Kasumi-1 (cell line): Measurements from ENCODE around the gene EHMT1.

Experiments used
- DNase-seq, 2 experiments: peaks; one replicate each; lab custom pipeline; 2025; lab: John Stamatoyannopoulos, UW

EHMT1 gene

DNA sequence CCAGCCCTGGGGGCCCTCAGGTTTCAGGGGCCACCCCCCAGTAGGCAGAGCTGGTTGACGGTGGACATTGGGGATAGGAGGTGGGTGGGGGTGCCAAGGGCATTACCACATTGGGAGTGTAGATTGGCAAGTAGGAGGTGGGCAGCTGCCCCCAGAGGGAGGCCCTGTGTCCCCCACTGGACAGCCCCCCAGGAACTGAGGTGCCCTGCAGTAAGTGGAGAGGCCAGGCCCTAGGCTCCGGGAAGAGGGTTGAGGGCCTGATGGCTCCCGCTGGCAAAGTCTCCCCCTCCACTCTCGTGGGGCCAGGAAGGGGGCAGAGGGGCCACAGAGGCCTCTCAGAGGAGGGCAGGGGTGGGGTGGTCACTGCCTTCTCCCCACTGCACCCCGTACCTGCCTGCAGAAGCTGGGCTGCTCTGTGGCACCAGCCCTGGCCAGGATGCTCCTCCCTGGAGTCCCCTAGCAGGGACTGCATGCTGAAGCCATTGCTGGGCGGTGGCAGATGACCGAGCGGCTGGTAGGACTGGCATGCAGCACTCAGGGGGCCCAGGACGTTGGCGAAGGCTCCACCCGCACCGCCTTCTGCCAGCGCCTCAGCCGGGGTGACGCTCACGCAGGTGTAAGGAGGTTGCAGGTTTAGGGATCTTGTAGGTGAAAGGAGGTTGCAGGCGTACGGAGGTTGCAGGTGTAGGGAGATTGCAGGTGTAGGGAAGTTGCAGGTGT is 169.1 kb downstream of the EHMT1 start:
- no peak for DNase-seq

DNA sequence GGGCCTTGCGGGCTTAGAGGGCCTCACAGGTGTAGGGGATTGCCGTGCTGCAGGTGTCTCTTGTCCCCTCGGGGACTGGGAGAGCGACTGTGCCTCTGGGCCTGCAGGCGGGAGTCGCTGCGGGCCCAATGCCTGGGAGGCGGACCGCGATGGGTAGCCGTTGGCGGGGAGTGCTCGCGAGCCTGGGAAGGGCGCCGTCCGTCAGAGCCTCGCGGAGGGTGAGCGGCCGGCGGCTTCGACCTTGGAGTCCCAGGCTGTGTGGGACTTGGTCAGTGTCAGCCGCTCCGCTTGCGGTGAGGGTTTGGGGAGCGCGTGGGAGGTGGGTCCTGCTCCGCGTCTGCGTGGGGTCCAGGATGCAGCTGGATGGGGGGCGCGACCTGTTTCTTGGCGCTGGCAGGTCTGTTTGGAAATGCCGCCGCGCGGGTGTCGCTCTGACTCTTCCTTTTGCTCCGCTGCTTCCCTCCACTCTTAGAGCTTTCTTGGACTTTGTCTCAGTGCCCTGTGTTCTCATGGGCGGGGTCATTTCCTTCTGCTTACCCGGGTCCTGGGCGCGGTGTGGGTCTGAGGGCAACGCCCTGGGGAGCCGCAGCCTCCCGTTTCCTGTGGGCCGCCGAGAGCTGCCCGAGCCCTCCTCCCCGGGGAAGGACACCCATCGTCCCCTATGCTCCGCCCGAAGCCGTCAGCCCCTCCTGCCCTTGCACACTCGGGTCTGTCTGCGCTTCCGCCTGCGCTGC is 169.9 kb downstream of the EHMT1 start:
- no peak for DNase-seq

DNA sequence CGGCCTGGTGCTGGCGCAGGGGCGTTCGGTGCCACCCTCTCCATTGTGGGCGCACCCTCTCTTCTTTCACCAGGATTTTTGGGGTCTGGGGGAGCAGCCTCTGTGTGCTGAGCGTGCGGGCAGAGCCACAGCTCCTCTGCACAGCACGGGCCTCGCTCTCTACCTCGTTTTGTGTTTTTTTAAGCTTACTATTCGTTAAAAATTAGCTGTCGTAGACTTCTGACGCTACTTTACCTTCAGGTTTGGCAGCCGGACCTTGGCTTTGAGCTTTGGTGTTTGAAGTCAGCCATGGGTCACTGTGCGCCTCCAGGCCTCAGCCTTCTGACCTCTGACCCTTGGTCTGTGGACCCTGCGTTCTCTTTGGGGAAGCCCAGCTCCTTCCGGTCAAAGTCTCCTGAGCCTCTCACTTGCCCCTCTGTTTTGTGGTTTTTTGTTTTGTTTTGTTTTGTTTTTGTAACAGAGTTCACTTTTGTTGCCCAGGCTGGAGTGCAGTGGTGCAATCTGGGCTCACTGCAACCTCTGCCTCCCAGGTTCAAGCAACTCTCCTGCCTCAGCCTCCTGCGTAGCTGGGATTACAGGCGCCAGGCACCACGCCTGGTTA is 170.6 kb downstream of the EHMT1 start:
- DNase-seq, result no peak

DNA sequence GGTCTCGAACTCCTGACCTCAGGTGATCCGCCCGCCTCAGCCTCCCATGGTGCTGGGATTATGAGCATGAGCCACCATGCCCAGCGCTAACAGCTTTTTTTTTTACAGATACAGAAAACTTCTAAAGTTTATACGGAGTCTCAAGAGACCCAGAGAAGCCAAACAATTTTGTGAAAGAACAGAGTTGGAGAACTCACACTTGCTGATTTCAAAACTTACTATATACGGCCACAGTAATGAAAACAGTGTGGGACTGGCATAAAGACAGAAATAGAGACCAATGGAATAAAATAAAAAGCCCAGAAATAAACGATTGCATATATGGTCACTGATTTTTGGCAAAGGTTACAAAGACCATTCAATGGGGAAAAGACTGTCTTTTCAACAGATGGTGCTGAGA is 173.1 kb downstream of the EHMT1 start:
- no peak for DNase-seq

DNA sequence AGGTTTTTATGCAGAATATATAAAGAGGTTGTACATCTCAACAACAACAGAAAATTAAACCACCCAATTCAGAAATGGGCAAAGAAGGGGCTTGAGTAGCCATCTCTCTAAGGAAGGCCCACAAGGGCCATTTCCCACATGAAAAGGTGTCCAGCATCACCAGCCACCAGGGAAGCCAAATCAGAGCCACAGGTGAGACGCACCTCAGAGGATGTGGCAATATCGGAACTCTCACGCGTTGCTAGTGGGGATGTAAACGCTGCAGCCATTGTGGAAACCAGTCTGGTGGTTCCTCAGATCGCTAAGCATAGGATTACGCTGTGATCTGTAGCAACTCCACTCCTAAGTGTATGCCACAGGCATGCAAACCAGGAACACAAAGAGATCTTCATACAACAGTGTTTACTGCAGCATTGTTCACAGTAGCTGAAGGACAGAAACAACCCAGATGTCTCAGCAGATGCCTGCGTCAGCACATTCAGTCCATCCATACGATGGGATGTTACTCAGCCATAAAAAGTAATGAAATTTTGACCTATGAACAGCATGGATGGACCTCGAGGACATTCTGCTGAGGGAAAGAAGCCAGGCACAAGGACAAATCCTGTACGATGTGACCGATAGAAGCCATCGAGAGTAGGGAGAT is 174.5 kb downstream of the EHMT1 start:
- no peak for DNase-seq

DNA sequence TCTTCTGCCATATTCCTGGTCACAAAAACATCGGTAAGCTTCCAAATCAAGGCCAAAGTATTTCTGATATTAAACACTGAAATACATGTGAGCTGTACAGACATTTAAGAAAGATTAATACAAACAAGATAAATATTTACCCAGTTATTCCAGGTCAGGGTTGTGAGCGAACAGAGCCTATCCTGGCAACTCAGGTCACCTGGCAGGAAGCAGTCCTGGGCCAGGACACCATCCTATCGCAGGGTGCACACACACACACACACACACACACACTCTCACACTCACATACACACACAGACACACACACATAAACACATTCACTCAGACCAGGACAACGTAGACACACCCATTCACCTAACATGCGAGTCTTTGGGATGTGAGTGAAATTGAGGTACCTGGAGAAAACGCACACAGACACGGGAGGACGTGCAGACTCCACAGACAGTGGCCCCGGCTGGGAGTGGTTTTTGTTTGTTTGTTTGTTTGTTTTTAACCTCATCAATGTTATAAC is 176.4 kb downstream of the EHMT1 start:
- DNase-seq, result no peak

DNA sequence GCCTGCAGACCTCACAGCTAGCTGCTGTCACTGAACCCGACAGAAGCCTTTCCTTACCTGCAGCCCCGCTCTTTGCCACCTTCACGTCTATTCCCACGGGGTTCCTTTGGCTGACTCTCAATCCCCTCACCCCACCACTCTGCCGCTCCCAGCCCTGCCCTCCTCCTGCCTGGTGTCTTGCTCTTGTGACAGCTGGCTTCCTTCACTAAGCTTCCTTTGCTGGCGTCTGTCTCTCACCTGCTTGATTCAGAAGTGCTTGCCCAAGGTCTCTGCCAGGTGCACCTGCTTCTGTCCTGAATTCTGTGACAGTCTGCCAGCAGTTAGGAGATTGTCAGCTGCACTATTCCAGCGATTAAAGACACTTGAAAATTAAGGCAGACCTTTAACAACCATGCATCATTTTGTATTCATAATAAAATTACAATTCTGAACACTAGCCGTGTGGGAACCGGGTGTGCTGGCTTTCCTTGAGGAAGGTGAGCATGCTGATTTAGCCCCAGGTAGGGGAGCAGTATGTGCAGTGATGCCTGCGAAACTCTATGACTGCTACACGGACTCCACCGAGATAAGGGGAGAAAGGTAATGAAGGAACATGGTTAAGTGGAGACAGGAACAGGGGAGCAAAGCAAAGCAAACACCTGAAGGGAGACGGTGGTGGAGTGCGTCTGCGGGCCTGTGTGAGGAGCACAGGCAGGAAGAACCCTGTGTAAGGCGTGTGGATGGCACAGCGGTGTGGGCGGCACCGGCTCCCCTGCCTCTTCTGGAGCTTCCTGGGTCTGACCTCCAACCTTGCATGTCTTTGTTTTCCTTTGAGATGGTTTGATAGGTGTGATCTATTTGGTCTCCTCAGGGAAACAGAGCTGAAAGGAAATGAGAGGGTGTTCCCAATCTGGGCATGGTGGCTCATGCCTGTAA is 178.7 kb downstream of the EHMT1 start:
- no peak for DNase-seq

DNA sequence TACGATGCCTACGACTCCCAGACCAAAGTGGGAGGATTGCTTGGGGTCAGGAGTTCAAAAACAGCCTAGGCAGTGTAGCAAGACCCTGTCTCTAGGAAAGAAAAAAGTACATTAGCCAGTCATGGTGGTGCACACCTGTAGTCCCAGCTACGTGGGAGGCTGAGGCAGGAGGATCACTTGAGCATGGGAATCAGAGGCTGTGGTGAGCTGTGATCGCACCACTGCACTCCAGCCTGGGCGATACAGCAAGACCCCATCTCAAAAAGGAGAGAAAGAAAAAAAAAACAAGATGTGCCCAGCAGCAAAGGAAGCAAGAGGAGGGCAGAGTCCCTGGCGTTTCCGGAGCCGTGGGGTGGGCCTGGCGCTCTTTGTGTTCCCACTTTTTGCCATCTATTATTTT is 179.3 kb downstream of the EHMT1 start:
- DNase-seq, result no peak

DNA sequence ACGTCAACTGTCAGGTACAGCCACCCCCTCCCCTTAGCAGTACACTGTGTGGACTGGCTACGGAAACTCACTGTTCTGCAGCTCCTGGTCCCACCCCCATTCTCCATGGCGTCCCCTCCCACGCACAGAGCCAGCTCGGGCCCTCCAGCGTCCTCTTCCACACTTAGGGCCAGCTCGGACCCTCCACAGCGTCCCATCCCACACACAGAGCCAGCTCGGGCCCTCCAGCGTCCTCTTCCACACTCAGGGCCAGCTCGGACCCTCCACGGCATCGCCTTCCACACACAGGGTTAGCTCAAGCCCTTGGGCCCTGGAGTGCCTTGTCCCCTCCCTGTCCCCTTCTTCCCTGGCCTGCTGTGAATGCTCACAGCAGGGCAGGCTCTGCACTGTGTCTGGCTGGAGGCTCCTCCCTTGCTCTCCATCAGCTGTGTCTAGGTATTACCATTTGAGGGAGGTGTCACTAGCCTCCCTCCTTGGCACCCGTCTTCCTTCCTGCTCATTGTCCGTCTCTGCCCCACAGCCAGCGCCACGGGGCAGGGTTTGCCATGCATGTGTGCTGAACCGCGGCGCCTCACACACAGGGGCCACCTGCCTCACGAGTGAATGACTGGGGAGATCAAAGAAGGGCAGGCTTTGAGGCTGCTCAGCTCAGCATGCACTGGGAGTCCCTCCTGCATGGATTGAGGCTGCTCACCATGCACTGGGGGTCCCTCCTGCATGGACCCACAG is 180.3 kb downstream of the EHMT1 start:
- DNase-seq, result no peak

DNA sequence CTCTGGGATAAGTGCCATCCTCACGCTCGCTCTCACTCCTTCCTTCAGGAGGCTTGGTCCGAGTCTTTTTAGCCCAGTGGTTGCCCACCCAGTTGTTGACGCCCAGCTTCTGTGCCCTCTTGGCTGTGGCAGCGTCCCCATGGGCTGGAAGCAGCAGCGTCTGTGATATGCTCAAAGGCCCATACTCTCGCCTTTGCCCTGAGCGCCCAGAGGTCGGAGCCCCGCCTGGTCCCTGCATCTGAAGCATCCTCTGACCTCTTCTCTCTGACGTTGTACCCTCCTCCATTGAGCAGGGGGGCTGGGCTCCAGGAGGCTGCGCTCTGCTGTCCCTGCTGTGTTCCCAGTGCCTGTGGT is 180.8 kb downstream of the EHMT1 start:
- no peak for DNase-seq

DNA sequence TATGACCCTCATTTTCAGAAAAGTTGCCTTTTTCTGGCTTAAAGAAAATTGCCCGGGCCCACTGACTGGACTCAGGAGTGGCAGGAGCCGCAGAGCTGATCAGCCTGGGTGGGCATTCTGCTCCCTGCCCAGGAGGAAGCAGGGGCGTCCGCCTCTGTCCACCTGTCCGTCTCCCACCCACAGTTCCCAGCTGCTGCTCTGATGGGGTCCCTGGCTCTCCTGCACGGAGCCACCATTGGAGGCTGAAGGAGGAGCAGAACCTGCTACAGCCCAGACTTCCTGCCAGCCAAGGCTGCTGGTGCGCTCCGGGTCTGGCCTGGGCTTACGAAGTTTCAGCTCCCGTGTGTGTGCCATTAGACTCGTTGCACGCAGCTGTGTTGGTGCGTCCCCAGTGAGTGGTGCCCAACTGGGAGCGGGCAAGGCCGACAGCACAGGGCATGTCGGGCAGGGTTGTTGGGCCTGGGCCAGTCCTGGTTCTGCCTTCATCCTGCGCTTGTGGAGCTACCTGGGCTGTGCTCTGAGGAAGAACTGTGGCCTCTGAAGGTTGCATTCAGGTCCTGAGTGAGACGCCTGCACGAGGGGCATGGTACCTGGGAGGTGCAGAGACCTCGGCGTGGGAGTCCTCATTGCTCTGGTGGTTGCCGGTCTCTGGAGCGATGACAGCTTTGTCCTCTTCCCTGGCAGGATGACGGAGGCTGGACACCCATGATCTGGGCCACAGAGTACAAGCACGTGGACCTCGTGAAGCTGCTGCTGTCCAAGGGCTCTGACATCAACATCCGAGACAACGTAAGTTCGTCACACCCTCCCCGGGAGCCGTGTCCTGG is 181.6 kb downstream of the EHMT1 start:
- no peak for DNase-seq

DNA sequence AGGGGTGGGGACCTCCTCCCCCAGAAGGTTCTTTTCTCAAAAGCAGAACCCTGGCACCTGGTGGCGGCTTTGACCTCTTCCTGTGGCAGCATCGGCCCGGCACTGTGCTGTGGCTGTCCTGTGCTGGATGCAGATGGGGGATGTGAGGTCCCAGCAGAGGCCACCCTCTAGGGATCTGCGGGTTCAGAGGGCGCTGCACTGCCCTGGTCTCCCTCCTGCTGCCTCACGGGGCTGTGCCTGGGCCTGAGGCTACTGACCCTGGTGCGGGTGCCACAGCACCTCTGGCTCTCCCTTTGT is 182.2 kb downstream of the EHMT1 start:
- DNase-seq, result no peak

DNA sequence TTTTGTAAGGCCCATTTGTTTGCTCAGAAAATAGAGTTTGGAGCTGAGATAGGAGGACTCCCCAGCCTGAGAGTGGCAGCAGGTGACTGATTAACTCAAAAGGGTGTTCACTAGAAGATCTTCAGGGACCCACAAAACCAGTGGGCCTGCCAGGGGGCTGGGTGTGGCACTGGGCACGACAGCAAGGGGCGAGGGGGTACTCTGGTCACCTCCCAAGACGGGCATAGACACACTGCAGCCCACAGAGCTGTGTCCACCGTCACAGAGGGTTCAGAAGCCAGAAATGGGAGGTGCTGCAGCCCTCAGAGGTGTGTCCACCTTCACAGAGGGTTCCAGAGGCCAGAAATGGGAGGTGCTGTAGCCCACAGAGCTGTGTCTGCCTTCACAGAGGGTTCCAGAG is 183.2 kb downstream of the EHMT1 start:
- DNase-seq, result no peak

DNA sequence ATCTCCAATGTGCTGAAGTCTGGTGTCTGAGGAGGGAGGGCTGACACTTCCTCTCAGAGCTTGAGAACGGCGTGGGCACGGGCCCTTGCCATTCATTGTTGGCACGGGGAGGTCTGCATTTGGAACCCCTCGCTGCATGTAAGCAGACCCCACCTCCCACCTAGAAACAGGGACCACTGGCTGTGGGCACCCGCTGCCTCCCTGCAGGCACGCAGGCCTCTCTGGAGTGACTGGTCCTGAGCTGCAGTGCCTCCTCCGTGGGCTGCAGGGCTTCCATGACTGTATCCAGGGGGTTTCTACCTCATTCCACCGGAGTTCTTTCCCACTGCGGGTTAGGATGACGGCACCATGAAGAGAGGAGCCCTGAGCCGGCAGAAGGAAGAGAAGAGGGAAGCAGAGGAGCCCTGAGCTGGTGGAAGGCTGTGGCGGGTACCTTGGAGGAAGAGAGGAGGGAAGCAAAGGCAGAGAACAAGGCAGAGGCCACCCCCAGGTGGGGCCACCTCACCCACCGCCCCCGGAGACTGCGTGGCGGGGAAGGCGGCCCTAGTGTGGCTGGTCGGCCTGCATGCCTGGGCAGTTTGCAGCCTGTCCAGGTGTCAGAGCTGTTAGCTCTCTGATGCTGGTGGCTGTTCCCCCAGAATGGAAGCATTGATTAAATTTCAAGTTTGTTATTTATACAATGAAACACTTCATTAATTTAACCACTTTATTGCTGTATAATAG is 183.9 kb downstream of the EHMT1 start:
- no peak for DNase-seq

DNA sequence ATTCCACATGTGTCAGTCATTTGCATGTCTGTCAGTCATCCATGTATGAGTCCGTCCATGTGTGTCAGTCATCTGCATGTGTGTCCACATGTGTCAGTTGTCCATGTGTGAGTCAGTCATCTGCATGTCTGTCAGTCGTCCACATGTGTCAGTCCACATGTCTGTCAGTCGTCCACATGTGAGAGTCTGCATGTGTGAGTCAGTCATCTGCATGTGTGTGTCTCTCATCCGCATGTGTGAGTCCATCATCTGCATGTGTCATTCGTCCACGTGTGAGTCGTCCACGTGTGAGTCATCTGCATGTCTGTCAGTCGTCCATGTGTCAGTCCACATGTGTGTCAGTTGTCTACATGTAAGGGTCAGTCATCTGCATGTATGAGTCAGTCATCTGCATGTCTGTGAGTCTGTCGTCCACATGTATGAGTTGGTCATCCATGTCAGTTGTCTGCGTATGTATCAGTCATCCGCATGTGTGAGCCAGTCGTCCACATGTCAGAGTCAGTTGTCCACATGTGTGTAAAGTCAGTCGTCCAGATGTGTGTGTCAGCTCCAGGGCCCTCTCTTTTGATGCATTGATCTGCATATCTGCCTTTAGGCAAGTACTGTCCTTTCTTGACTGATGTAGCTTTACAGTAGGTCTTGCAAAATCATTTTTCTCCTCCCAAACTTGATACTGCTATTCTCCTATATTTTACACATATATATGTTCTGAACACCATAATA is 186.3 kb downstream of the EHMT1 start:
- DNase-seq, result no peak

DNA sequence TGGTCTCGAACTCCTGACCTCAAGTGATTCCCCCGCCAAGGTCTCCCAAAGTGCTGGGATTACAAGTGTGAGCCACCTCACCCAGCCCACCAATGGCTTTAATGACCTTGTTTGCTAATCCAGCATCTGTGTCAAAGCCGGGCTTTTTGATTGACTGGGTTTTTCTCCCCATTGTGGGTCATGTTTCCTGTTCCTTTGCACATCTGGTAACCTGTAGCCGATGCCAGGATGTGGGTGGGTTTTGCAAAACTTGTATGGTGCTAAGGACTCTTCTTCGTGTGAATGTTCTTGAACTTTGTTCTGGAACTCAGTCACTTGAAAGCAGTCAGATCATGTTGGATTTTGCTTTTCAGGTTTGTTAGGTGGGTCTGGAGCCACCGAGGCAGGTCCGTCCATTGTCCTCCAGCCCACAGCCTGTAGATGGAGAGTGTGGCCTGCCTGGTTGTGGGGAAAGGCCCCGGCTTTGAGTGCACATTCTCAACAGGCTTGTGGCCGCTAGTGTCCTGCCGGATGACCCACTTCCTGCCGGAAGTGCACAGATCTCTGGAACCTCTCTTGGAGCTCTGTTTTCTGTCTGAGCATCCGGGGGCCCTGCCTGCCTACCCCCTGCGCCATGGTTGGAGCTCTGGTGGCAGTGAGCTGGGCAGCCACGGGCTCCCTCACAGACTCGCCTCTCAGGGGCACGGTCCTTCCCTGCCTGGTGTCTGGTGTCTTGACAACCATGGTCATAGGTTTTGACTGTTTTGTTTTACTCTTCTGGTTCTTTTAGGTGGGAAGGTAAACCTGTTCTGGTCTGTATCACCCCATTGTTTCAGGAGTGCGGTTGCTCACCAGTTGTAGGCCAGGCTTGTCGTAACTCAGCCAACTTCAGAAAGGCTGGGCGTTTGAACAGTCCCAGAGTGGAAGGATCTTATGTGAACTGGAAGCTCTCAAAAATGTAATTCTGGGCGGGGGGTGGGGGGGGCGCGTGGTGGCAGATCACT is 189.2 kb downstream of the EHMT1 start:
- DNase-seq, result no peak

DNA sequence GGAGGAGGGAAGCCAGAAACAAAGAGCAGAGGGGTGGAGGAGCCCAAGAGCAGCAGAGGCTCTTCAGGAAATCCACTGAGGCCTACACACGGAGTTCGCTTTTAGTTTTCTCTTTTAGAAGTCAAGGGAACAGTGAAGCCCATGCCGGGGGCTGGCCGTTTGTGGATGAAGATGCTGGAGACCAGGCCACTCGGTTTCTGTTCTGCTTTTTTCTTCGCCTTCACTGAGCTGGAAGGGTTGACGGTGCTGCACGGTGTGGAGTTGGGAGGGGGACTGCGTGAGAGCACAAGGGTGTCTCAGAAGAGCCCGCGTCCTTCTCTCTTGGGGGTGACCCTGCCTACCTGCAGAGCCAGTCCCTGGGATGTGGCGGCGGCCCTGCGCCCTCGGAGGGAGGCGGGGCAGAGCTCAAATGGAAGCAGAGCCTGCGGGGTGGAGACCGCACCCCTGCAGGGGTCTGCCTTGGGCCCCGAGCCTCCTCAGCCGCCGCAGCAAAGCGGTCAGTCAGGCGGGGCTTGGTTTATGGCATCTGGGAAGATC is 190.3 kb downstream of the EHMT1 start:
- no peak for DNase-seq
